ENCODE results near the gene WDFY4.

- TF ChIP-seq CTCF (IDR thresholded peaks at IDR 0.05) (no peak), POLR2A (IDR thresholded peaks at IDR 0.05) (no peak), POLR2AphosphoS5 (IDR thresholded peaks at IDR 0.05) (no peak)
Measured at GRCh38 chr10:48682265-48682664, 2.4 kb upstream of the WDFY4 start.

All from breast epithelium (tissue), 3 donors.